Neural progenitor cell (in vitro differentiated cells): ENCODE data around the gene ARHGAP29.

Experiments used
- EZH2 ChIP-seq: fragments of 200-600 bp; sonication (generic); IDR thresholded peaks from 2 replicates; pipeline ENCODE4 v1.6.1; 2017; ENCODE audit warnings: antibody characterized with exemption, mild to moderate bottlenecking, moderate library complexity
- EZH2phosphoT487 ChIP-seq: fragments of 200-600 bp; sonication (generic); IDR thresholded peaks from 2 replicates; pipeline ENCODE4 v1.6.1; 2017; ENCODE audit warnings: antibody characterized with exemption
- TF ChIP-seq, protein P1 (sequence below): fragments of 200-600 bp; sonication (generic); IDR thresholded peaks from 2 replicates; pipeline ENCODE4 v1.5.1; 2017; ENCODE audit warnings: antibody characterized with exemption, mild to moderate bottlenecking

DNA sequence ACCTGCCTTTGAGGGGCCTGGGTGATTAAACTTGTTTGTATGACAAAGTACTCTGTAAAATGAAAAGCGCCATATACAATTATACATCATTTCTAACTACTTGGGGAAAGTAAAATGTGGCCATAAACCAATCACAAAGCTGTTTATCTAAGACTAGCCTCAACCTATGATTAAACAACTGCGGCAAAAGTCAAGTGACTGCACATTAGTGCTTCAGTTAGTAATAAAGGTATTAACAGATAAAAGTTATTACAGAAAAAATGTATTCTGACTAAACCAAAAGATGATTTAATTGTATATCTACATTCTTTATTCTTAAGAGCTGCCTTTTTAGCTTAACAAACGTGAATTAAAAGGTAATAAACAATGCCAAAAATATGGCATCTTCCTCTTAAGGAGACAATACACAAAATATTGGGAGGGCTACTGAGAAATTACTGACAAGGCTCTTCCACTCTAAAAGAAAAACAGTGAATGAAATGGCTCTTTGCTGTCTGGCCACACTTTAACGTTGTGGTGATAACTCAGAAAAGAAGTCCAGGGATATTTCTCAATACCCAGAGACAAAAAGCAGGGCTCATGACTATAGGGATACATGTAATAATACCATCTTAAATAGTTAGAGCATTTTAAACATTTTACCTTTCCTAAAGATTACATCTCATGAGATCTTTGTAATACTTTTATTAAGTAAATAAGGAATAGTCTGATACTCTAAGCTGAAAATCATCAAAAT, 8.6 kb downstream of the ARHGAP29 start:
- TF ChIP-seq EZH2phosphoT487 (no peak), EZH2 (no peak)
- TF ChIP-seq, protein P1, sequence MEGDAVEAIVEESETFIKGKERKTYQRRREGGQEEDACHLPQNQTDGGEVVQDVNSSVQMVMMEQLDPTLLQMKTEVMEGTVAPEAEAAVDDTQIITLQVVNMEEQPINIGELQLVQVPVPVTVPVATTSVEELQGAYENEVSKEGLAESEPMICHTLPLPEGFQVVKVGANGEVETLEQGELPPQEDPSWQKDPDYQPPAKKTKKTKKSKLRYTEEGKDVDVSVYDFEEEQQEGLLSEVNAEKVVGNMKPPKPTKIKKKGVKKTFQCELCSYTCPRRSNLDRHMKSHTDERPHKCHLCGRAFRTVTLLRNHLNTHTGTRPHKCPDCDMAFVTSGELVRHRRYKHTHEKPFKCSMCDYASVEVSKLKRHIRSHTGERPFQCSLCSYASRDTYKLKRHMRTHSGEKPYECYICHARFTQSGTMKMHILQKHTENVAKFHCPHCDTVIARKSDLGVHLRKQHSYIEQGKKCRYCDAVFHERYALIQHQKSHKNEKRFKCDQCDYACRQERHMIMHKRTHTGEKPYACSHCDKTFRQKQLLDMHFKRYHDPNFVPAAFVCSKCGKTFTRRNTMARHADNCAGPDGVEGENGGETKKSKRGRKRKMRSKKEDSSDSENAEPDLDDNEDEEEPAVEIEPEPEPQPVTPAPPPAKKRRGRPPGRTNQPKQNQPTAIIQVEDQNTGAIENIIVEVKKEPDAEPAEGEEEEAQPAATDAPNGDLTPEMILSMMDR = no peak
